H1 (cell line): ENCODE measurements around the gene PRTN3. TPM values are rescaled to one million over a fixed set of nuclear protein-coding genes. Genes with fewer than 3 reads are reported as not detected.
A peak's percentile ranks its signal among the peaks of the same experiment; 100 is the strongest.

ENCODE experiments used
- CTCF ChIA-PET: fragments of 300-600 bp; sonication (Branson Sonifier 250); formaldehyde crosslinking; loops from one replicate; lab custom pipeline; 2021; ENCODE audit not compliant: partially characterized antibody; lab: Charles Lee
- POLR2A ChIA-PET: fragments of 300-600 bp; sonication (Branson Sonifier 250); formaldehyde crosslinking; loops from one replicate; lab custom pipeline; 2021; ENCODE audit warnings: inconsistent platforms; ENCODE audit not compliant: partially characterized antibody; lab: Charles Lee
- DNase-seq, 2 experiments: peaks; one replicate each; pipeline versions ENCODE4 v3.0.0 to v3.0.0-alpha.2; 2010 to 2022; ENCODE audit warnings: low spot score in 2 of 2, low read depth in 1 of 2, mixed read lengths in 1 of 2
- FAIRE-seq: peaks from 2 replicates; lab custom pipeline; 2011; peaks lifted over from hg19 to GRCh38; lab: Jason Lieb, UNC
- H2AFZ ChIP-seq: 2 replicates; pipeline ENCODE4 v1.8.1; 2012; ENCODE audit warnings: low read length, inconsistent platforms
- H2AK5ac ChIP-seq: 2 replicates; pipeline ENCODE4 v1.6.1; 2013; ENCODE audit warnings: low read depth, low read length
- H2BK120ac ChIP-seq: replicated peaks from 2 replicates; pipeline ENCODE3; 2013; ENCODE audit warnings: low read depth, low read length, inconsistent platforms
- H2BK12ac ChIP-seq: 2 replicates; pipeline ENCODE4 v1.6.1; 2013; ENCODE audit warnings: low read depth, low read length
- H2BK15ac ChIP-seq: 2 replicates; pipeline ENCODE4 v1.6.1; 2013; ENCODE audit warnings: low read length
- H2BK20ac ChIP-seq: 2 replicates; pipeline ENCODE4 v1.6.1; 2013; ENCODE audit warnings: low read length
- H2BK5ac ChIP-seq: 2 replicates; pipeline ENCODE4 v1.6.1; 2013; ENCODE audit warnings: low read depth, low read length
- H3K14ac ChIP-seq: 2 replicates; pipeline ENCODE4 v1.6.1; 2013; ENCODE audit warnings: inconsistent platforms; ENCODE audit not compliant: insufficient read length
- H3K18ac ChIP-seq: 2 replicates; pipeline ENCODE4 v1.6.1; 2013; ENCODE audit warnings: low read length; ENCODE audit errors: extremely low read depth
- H3K23ac ChIP-seq: 2 replicates; pipeline ENCODE4 v1.6.1; 2013; ENCODE audit warnings: inconsistent platforms; ENCODE audit not compliant: insufficient read length
- H3K23me2 ChIP-seq: 2 replicates; pipeline ENCODE4 v1.6.1; 2013; ENCODE audit warnings: low read depth, low read length
- H3K27ac ChIP-seq: 2 replicates; pipeline ENCODE4 v1.6.1; 2011; ENCODE audit warnings: low read depth, low read length, inconsistent platforms
- H3K27me3 ChIP-seq, 4 experiments: replicated peaks in 1 of 4; 1 replicate in 1 of 4; 2 replicates in 3 of 4; pipeline versions ENCODE4 v1.6.1 to v1.8.1; 2011 to 2013; ENCODE audit warnings: low read length in 3 of 4, mild to moderate bottlenecking in 3 of 4, inconsistent platforms in 2 of 4, mixed read lengths in 2 of 4, moderate library complexity in 1 of 4; ENCODE audit not compliant: control insufficient read depth in 3 of 4, insufficient read depth in 3 of 4; ENCODE audit errors: extremely low read depth in 1 of 4
- H3K36me3 ChIP-seq, 4 experiments: 2 replicates each; pipeline versions ENCODE4 v1.6.1 to v1.8.1; 2011 to 2013; ENCODE audit warnings: mild to moderate bottlenecking in 4 of 4, low read length in 3 of 4, moderate library complexity in 2 of 4, control low read depth in 1 of 4, inconsistent platforms in 1 of 4; ENCODE audit not compliant: insufficient read depth in 4 of 4, control insufficient read depth in 2 of 4
- H3K4ac ChIP-seq: replicated peaks from 2 replicates; pipeline ENCODE3; 2013; ENCODE audit warnings: low read length, low read depth, mixed read lengths, inconsistent platforms; ENCODE audit not compliant: insufficient read length
- H3K4me1 ChIP-seq, 4 experiments: replicated peaks in 1 of 4; 1 replicate in 1 of 4; 2 replicates in 3 of 4; pipeline versions ENCODE4 v1.6.1 to v1.8.1; 2011 to 2013; ENCODE audit warnings: low read length in 3 of 4, inconsistent platforms in 2 of 4, mixed read lengths in 1 of 4; ENCODE audit not compliant: insufficient read depth in 4 of 4, control insufficient read depth in 3 of 4
- H3K4me2 ChIP-seq, 2 experiments: 2 replicates each; pipeline versions ENCODE4 v1.6.1 to v1.8.1; 2011 to 2013; ENCODE audit warnings: low read depth in 2 of 2, low read length in 2 of 2, control low read depth in 1 of 2, inconsistent platforms in 1 of 2, mild to moderate bottlenecking in 1 of 2; ENCODE audit not compliant: insufficient read depth in 1 of 2
- H3K4me3 ChIP-seq, 4 experiments: fragments of 200-600, 300-600 bp in 1 of 4; sonication (generic), shearing (Covaris generic), sonication (Bioruptor Twin) in 1 of 4; 2 replicates each; pipeline versions ENCODE4 v1.5.1 to v1.8.1; 2011 to 2016; ENCODE audit warnings: low read length in 4 of 4, low read depth in 3 of 4, control low read depth in 2 of 4, inconsistent platforms in 2 of 4, mild to moderate bottlenecking in 2 of 4, mixed read lengths in 1 of 4, moderate library complexity in 1 of 4; ENCODE audit not compliant: insufficient read depth in 2 of 4; ENCODE audit errors: extremely low read depth in 1 of 4
- H3K56ac ChIP-seq: replicated peaks from 2 replicates; pipeline ENCODE3; 2013; ENCODE audit warnings: low read depth, mild to moderate bottlenecking, mixed read lengths, low read length, inconsistent platforms; ENCODE audit not compliant: insufficient read length
- H3K79me1 ChIP-seq: 2 replicates; pipeline ENCODE4 v1.6.1; 2013; ENCODE audit warnings: low read depth, low read length, control low read depth
- H3K79me2 ChIP-seq, 2 experiments: 2 replicates each; pipeline versions ENCODE4 v1.6.1 to v1.8.1; 2012 to 2013; ENCODE audit warnings: low read length in 2 of 2, mild to moderate bottlenecking in 2 of 2, inconsistent platforms in 1 of 2; ENCODE audit not compliant: insufficient read depth in 2 of 2, control insufficient read depth in 1 of 2
- H3K9ac ChIP-seq, 4 experiments: replicated peaks in 1 of 4; 1 replicate in 1 of 4; 2 replicates in 3 of 4; pipeline versions ENCODE4 v1.6.1 to v1.8.1; 2011 to 2013; ENCODE audit warnings: low read depth in 3 of 4, low read length in 3 of 4, control low read depth in 2 of 4, mild to moderate bottlenecking in 2 of 4, moderate library complexity in 2 of 4, inconsistent platforms in 1 of 4; ENCODE audit errors: extremely low read depth in 1 of 4
- H3K9me3 ChIP-seq, 2 experiments: 2 replicates each; pipeline versions ENCODE4 v1.6.1 to v1.8.1; 2012 to 2013; ENCODE audit warnings: mild to moderate bottlenecking in 2 of 2, moderate library complexity in 2 of 2, control low read depth in 1 of 2, inconsistent platforms in 1 of 2, low read depth in 1 of 2, low read length in 1 of 2, mixed read lengths in 1 of 2; ENCODE audit not compliant: insufficient read depth in 2 of 2
- H4K20me1 ChIP-seq, 2 experiments: replicated peaks in 1 of 2; 2 replicates each; pipeline versions ENCODE3 to v1.8.1; 2011 to 2013; ENCODE audit warnings: inconsistent platforms in 2 of 2, low read length in 2 of 2, mild to moderate bottlenecking in 1 of 2; ENCODE audit not compliant: insufficient read depth in 2 of 2, control insufficient read depth in 1 of 2
- H4K5ac ChIP-seq: 2 replicates; pipeline ENCODE4 v1.6.1; 2013; ENCODE audit warnings: low read length, low read depth, mixed read lengths, inconsistent platforms; ENCODE audit not compliant: insufficient read length
- H4K8ac ChIP-seq: 2 replicates; pipeline ENCODE4 v1.8.0; 2013; ENCODE audit warnings: mild to moderate bottlenecking, moderate library complexity, low read length, inconsistent platforms; ENCODE audit not compliant: insufficient read depth; ENCODE audit errors: extremely low read depth
- H4K91ac ChIP-seq: replicated peaks from 2 replicates; pipeline ENCODE3; 2013; ENCODE audit warnings: low read length, mixed read lengths, inconsistent platforms; ENCODE audit not compliant: insufficient read length
- POLR2A ChIP-seq, 2 experiments: IDR thresholded peaks; 1 replicate in 1 of 2; 2 replicates in 1 of 2; pipeline ENCODE4 v1.6.1; 2011; ENCODE audit warnings: low read depth in 2 of 2, low read length in 2 of 2, mild to moderate bottlenecking in 2 of 2; ENCODE audit errors: control extremely low read depth in 1 of 2
- POLR2AphosphoS5 ChIP-seq: IDR thresholded peaks from 2 replicates; pipeline ENCODE4 v1.6.1; 2011; ENCODE audit warnings: low read depth, low read length
- SAP30 ChIP-seq: fragments of 300-600 bp; sonication (generic); IDR thresholded peaks from 2 replicates; pipeline ENCODE4 v1.7.1; 2012; ENCODE audit warnings: low read length, moderate library complexity, mild to moderate bottlenecking, inconsistent platforms; ENCODE audit not compliant: insufficient read depth, insufficient replicate concordance
- WGBS, 2 experiments: shearing (Covaris generic) in 1 of 2; methylation state at CpG; one replicate each; pipeline versions ENCODE4 v1.1.6 to v1.1.7; 2013 to 2015; ENCODE audit warnings: low lambda C conversion rate in 2 of 2, mixed read lengths in 2 of 2, inconsistent platforms in 1 of 2, low coverage in 1 of 2, missing lambda C conversion rate in 1 of 2; ENCODE audit not compliant: insufficient replicate concordance in 2 of 2, insufficient coverage in 1 of 2, insufficient read length in 1 of 2; ENCODE audit errors: extremely low coverage in 1 of 2, missing lambda C conversion rate in 1 of 2; 5-methylcytosine and 5-hydroxymethylcytosine counted together
- polyA plus RNA-seq, 7 experiments: library from polyadenylated mRNA; depleted of rRNA in 3 of 7; stranded (reverse) in 5 of 7; unstranded in 2 of 7; fragments of >200 nt in 5 of 7; fragments of 200-250 nt in 2 of 7; gene quantifications; 1 replicate in 5 of 7; 2 replicates in 1 of 7; 4 replicates in 1 of 7; pipeline versions ENCODE4 v1.2.1 to v1.2.3, GENCODE V29; 2011 to 2013; ENCODE audit warnings: missing spikeins in 2 of 7, mixed read lengths in 2 of 7
- total RNA-seq: library from RNA; stranded (reverse); fragmentation: NEBNext Ultra II Directional; extraction: Animal tissue kit (Norgen Biotek cat#: 25700); gene quantifications from 2 replicates; pipeline ENCODE4 v1.2.1, GENCODE V29; 2021
- TF ChIP-seq, protein P1 (sequence below): IDR thresholded peaks from 2 replicates; pipeline ENCODE4 v1.6.1; 2012; ENCODE audit warnings: low read length, inconsistent platforms

Gene PRTN3
- total and polyA plus RNA-seq, 2 of the 8 experiments (the other 6 are each of a cell fraction or from before 2014, with no cell fraction given) = 0.39 to 2.1 TPM

DNA sequence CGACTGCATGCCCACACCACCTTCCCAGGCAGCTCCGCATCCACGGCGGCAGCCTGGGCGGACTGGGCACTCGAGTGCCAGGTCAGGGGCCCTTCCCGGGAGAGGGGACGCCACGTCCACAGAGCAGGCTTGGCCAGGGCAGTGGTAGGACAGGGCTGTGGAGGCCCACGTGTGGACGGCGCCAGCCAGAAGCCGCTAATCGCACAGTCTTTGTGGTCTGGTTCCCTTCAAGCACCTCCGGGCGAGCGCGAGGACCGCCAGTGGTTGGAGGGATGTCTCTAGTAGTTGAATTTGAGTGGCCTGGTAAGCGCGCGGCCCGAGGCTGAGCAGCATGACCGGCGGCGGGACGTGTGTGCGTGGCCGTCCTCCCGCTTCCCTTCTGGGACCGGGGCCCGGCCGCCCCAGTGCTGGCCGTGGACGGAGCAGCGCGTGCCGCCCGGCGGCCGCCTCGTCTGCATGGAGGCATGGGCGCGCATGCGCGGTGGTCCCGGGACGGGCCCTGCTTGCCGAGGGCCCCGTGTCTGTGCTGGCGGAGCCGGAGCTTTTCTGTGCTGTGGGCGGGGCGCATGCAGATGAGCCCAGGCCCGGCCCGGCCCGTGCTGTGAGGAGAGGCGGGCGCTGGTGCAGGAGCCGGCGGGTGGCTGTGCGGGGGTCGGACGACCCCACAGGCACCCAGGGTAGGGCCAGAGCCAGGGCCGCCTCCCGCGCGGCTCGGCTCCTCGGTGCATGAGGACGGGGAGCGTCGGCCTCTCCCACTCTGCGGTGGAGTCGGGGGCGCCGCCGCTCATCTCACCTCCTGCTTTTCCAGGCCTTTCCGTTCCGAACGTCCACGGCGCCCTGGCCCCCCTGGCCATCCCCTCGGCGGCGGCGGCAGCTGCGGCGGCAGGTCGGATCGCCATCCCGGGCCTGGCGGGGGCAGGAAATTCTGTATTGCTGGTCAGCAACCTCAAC is 34.9 kb upstream of the PRTN3 start:
- Histone ChIP-seq H3K18ac (no peak overlapping the region), H3K9me3 (no peaks in the 10 kb centered on the region), H3K23ac (no peak overlapping the region), H3K4me1 (peaks cover 0 to 9% (median 5%) of the 10 kb centered on the region in 4 experiments; a peak in 6 of 7 replicates), H2BK120ac (no peak overlapping the region), H3K4me3 (no peak overlapping the region), H3K4me2 (no peak overlapping the region), H3K9ac (no peak overlapping the region), H2BK5ac (no peak overlapping the region), H4K8ac (no peak overlapping the region; the same call in 1 of the 2 replicates), H3K79me2 (peaks cover 32 to 66% of the 10 kb centered on the region in 2 experiments), H2BK20ac (no peak overlapping the region), H2AK5ac (no peak overlapping the region), H3K27me3 (no peaks in the 10 kb centered on the region), H2BK12ac (no peak overlapping the region), H3K56ac (no peak overlapping the region), H3K27ac (no peak overlapping the region), H3K23me2 (no peaks in the 10 kb centered on the region; the same call in 1 of the 2 replicates), H3K4ac (no peak overlapping the region), H2BK15ac (no peak overlapping the region), H3K36me3 (peaks cover 59 to 91% (median 82%) of the 10 kb centered on the region in 4 experiments), H3K14ac (no peak overlapping the region), H3K79me1 (peaks cover 18% of the 10 kb centered on the region), H4K5ac (no peak overlapping the region), H4K91ac (no peak overlapping the region), H4K20me1 (peaks cover 58 to 70% of the 10 kb centered on the region in 2 experiments), H2AFZ (no peak overlapping the region)
- FAIRE-seq (no peak), DNase-seq (peak in 1 of 2 experiments; percentile 50)
- no peak for TF ChIP-seq SAP30
- TF ChIP-seq, protein P1, sequence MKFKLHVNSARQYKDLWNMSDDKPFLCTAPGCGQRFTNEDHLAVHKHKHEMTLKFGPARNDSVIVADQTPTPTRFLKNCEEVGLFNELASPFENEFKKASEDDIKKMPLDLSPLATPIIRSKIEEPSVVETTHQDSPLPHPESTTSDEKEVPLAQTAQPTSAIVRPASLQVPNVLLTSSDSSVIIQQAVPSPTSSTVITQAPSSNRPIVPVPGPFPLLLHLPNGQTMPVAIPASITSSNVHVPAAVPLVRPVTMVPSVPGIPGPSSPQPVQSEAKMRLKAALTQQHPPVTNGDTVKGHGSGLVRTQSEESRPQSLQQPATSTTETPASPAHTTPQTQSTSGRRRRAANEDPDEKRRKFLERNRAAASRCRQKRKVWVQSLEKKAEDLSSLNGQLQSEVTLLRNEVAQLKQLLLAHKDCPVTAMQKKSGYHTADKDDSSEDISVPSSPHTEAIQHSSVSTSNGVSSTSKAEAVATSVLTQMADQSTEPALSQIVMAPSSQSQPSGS = no peak
- peak in 1 of 2 experiments; percentile 16; a peak in 2 of 3 replicates for TF ChIP-seq POLR2A (IDR thresholded peaks at IDR 0.05; ENCODE audit: control extremely low read depth in 1 of 2, low read depth in 2 of 2, low read length in 2 of 2)
- peak; percentile 30 for TF ChIP-seq POLR2AphosphoS5
- WGBS, 2 experiments = 94% methylated on average over 71 of the region's 93 CpGs; no CpG with 5 or more reads in 1 of the 2 experiments
- ChIA-PET POLR2A (interaction anchor here (0.7 to 16.9 kb wide), 11 partner anchors 8 to 183 kb away, joined by 3 to 277 read pairs (median 6); partner anchors contain the start of genes AZU1, PLPPR3 and PTBP1), CTCF (interaction anchor here (0.8 to 1.7 kb wide), 4 partner anchors 9 to 93 kb away, joined by 3 to 4 read pairs (median 3); no protein-coding TSS in a partner anchor)
